ENCODE data around the gene RBBP6.

- TF ChIP-seq, protein P1, sequence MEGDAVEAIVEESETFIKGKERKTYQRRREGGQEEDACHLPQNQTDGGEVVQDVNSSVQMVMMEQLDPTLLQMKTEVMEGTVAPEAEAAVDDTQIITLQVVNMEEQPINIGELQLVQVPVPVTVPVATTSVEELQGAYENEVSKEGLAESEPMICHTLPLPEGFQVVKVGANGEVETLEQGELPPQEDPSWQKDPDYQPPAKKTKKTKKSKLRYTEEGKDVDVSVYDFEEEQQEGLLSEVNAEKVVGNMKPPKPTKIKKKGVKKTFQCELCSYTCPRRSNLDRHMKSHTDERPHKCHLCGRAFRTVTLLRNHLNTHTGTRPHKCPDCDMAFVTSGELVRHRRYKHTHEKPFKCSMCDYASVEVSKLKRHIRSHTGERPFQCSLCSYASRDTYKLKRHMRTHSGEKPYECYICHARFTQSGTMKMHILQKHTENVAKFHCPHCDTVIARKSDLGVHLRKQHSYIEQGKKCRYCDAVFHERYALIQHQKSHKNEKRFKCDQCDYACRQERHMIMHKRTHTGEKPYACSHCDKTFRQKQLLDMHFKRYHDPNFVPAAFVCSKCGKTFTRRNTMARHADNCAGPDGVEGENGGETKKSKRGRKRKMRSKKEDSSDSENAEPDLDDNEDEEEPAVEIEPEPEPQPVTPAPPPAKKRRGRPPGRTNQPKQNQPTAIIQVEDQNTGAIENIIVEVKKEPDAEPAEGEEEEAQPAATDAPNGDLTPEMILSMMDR (IDR thresholded peaks at IDR 0.05), result peak in 1 of 5 experiments; percentile 6
- TF ChIP-seq EP300 (IDR thresholded peaks at IDR 0.05; ENCODE audit: low read depth) (no peak), POLR2A (IDR thresholded peaks at IDR 0.05) (no peak)
These were observed 660 bp downstream of the RBBP6 start for GRCh38 chr16:24539850-24540601.
